ENCODE measurements around the gene TRIM69.
"Not testable (repeated sequence)": the region's sequence is repeated elsewhere in the genome, so short reads cannot be mapped to it uniquely, and the experiment has no call there.

The TRIM69 gene, protein sequence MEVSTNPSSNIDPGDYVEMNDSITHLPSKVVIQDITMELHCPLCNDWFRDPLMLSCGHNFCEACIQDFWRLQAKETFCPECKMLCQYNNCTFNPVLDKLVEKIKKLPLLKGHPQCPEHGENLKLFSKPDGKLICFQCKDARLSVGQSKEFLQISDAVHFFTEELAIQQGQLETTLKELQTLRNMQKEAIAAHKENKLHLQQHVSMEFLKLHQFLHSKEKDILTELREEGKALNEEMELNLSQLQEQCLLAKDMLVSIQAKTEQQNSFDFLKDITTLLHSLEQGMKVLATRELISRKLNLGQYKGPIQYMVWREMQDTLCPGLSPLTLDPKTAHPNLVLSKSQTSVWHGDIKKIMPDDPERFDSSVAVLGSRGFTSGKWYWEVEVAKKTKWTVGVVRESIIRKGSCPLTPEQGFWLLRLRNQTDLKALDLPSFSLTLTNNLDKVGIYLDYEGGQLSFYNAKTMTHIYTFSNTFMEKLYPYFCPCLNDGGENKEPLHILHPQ

DNA sequence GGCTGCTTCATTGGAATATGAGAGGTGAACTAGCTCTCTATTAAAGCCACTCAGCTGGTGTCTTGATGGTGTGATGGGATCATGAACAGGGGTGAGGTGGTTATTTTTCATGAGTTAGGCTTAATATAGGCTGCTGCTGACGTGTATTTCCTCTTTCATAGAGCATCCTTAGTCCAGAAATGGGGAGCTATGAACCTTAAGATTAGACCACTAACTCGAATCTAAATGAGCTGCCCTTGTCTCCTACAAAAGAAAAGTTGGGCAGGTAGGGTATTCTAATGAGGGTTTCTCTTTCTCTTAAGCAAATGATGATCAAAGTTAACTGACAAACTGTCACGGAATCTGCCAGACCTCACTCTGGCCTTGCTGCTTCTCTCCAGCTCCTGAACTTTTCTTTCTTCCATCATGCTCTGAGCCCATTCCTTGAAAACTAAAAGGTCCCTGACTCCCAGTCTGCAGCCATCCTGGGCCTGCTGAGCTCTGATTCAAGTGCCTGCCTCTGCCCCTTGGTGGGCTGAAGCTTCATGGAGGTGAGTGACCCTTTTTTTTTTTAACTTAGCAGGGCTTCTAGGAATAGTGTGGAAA is at the start of gene TRIM69:
Gene TRIM69 (plus strand): TSS at position 348 of the 585 bp plus-strand sequence. CDS start 177 bp downstream, at position 525.
- no peak for DNase-seq

DNA sequence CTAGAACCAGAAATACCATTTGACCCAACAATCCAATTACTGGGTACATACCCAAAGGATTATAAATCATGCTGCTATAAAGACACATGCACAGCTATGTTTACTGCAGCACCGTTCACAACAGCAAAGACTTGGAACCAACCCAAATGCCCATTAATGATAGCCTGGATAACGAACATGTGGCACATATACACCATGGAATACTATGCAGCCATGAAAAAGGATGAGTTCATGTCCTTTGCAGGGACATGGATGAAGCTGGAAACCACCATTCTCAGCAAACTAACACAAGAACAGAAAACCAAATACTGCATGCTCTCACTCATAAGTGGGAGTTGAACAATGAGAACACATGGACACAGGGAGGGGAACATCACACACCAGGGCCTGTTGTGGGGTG is 47.0 kb upstream of the TRIM69 start:
- DNase-seq = not testable (repeated sequence)

DNA sequence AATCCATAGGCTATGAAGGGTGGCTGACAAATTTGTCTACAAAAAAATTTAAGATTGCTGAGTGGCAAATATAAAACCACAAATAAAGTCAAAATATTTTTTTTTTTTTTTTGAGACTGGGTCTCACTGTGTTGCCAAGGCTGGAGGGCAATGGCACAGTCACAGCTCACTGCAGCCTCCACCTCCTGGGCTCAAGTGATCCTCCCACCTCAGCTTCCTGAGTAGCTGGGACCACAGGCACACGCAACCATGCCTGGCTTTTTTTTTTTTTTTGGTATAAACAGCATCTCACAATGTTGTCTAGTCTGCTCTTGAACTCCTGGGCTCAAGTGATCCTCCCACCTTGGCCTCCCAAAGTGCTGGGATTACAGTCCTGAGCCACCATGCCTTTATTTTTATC is 46.1 kb upstream of the TRIM69 start:
- DNase-seq = not testable (repeated sequence)

DNA sequence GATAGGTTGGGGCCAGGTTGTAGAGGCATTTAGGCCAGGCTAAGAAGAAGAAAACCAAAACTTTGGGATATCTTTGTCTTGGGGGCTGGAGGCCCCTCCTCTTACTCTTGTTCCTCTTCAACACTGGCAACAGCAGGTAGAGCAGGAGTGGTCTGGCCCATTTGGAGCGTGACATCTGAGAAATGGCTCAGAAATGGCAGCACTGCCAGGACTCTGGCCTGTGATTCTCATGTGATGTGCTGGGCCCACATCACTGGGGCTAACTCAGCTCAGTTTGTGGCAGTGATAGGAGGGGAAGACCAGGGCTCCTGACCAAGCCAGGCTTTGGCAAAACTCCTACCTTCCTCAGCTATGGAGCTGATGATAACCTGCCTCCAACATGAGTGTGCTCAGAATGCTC is 43.7 kb upstream of the TRIM69 start:
- no peak for DNase-seq

DNA sequence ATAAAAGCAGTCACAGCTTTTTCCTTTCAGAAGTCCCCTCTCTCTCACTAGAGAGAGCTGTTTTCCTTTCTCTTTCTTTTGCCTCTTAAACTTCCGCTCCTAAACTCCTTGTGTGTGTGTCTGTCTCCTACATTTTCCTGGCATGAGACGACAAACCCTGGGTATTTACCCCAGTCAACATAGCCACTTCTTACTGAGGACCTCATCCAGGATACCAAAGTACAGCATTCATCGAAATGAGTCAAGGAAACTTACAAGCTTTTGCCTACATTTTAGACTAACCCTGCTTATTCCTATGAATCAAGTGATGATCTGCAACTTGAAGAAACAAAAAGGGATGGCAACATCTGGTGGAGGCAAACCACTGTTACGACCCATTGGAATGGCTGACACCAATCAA is 41.9 kb upstream of the TRIM69 start:
- no peak for DNase-seq

DNA sequence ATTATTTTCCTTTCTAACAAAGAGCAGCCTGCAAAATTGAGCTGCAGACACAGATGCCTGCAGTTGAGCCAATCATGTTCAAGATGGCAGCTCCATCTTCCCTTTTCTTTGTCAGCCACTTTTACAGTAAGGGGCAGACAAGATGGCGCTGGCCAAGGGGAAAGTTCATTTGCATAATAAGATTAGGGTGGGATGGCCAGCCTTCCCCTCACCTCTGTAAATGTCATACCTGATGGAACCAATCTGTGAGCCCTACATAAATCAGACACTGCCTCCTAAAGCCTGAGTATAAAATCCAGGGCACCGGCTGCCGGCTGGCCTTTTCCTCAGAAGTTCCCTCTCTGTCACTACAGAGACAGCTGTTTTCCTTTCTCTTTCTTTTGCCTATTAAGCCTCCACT is 41.0 kb upstream of the TRIM69 start:
- no peak for DNase-seq

DNA sequence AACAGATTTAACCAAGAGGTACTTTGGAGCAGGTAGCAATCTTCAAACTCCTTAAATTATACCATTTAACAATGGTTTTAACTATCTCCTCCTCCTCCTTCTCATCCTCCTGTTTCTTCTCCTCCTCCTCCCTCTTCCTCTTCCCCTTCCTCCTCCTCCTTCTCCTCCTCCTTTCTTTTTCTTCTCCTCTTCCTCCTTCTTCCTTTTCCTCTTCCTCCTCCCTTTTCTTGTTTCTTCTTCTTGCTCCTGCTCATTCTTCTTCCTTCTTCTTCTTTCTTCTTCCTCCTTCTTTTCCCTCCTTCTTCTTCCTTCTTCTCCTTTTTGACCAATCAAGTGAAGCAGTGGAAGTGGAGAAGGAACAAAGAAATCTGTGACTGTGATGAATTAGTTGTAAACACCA is 39.3 kb upstream of the TRIM69 start:
- DNase-seq = no peak

DNA sequence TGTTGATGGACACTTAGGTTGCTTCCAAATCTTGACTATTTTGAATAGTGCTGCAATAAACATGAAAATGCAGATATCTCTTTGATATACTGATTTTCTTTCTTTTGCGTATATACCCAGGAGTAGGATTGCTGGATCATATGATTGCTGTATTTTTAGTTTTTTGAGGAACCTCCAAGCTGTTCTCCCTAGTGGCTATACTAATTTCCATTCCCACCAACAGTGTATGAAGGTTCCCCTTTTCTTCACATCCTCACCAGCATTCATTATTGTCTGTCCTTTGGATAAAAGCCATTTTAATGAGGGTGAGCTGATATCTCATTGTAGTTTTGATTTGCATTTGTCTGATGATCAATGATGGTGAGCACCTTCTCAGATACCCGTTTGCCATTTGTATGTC is 37.7 kb upstream of the TRIM69 start:
- DNase-seq = no peak

DNA sequence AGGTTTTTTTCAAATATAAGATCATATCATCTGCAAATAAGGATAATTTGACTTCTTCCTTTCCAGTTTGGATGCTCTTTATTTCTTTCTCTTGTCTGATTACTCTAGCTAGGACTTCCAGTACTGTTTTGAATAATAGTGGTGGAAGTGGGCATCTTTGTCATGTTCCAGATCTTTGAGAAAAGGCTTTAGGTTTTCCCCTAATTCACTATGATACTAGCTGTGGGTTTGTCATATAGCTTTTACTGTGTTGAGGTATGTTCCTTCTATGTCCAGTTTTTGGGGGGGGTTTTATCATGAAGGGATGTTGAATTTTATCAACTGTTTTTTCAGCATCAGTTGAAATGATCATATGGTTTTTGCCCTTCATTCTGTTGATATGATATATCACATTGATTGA is 35.7 kb upstream of the TRIM69 start:
- DNase-seq = not testable (repeated sequence)

DNA sequence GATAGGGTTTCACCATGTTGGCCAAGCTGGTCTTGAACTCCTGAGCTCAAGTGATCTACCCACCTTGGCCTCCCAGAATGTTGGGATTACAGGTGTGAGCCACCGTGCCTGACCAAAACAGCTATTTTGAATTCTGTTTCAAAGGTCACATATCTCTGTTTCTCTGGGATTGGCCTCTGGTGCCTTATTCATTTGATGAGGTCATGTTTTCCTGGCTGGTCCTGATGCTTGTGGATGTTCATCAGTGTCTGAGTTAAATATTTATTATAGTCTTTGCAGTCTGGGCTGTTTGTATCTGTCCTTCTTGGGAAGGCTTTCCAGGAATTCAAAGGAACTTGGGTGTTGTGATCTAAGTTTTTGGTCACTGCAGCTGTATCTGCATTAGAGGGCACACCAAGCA is 30.3 kb upstream of the TRIM69 start:
- DNase-seq = no peak

DNA sequence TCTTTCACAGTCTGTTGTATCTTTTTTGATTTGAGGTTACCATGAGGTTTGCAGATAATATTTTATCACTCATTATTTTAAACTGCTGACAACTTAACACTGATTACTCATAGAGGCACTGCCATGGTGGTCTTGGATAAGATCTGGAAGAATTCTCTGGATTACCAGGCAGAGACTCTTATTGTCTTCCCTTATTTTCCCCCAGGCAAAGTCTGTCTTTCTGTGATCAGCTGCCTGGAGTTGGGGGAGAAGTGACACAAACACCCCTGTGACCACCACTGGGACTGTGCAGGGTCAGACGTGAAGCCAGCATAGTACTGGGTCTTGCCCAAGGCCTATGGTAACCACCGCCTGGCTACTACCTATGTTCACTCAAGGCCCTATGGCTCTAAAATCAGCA is 29.9 kb upstream of the TRIM69 start:
- DNase-seq = no peak

DNA sequence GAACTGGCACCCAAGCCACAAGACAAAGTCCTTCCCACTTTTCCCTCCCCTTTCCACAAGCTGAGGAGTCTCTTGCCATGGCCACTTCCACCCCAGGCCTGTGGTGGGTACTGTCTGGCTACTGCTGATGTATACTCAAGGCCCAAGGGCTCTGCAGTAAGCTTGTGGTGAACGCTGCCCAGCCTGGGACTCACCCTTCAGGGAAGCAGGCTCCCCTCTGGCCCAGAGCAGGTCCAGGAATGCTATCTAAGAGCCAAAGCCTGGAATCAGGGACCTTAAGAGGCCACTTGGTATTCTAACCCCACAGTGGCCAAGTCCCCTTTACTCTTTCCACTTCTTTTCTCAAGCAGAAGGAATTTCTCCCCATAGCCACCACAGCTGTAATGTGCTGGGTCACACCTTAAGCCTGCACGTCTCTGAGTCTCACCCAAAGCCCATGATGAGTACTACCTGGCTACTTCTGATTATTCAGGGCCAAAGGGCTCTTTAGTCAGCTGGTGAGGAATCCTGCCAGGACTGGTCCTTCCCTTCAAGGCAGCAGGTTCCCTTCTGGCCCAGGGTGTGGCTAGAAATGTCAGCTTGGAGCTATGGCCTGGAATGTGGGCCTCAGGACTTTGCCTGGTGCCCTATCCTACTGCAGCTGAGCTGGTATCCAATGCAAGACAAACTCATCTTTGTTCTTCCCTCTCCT is 29.2 kb upstream of the TRIM69 start:
- DNase-seq = no peak

DNA sequence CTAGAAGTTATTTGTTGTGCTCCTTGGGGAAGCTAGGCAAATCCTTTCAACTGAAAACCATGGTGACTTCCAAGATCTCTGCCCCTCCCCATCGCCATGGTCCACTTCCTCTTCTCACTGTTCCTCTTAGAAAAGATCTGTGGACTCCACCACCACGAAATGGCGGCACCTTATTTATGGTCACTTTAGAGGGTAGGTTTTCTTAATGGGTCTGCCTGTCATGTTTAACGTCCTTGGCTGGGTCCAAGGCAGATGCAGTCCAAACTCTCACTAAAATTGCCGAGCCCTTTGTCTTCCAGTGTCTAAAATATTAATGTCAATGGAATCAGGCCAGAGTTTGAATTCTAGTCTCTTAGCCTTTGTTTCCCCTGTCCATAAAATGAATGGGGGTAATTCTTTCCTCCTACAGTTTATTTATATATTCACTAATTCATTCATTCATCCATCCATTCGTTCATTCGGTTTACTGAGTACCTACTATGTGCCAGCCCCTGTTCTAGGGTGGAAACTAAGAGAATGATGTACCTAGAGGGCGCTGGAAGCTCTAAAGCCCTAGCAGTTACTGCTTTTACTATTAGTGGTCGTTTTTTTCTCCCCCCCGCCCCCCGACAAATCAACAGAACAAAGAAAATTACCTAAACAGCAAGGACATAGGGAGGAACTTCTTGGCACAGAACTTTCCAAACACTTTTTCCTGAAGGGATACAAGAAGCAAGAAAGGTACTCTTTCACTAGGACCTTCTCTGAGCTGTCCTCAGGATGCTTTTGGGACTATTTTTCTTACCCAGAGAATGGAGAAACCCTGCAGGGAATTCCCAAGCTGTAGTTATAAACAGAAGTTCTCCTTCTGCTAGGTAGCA is 25.9 kb upstream of the TRIM69 start:
- no peak for DNase-seq

DNA sequence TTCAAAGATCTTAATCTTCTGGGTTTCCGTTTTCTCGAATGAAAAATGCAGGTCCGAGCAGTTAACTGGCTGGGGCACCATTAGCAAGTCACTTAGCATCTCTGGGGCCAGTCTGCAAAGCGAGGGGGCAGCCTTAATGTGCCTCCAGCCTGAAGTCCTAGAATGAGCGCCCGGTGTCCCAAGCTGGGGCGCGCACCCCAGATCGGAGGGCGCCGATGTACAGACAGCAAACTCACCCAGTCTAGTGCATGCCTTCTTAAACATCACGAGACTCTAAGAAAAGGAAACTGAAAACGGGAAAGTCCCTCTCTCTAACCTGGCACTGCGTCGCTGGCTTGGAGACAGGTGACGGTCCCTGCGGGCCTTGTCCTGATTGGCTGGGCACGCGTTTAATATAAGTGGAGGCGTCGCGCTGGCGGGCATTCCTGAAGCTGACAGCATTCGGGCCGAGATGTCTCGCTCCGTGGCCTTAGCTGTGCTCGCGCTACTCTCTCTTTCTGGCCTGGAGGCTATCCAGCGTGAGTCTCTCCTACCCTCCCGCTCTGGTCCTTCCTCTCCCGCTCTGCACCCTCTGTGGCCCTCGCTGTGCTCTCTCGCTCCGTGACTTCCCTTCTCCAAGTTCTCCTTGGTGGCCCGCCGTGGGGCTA is 25.1 kb upstream of the TRIM69 start, which contains the start of the genes B2M and PATL2:
Gene B2M (plus strand): TSS at position 422 of the 647 bp plus-strand sequence. CDS start 30 bp downstream, at position 452.
Gene PATL2 (minus strand): TSS at position 228 of the 647 bp plus-strand sequence. CDS start 34,833 bp downstream, outside the sequence.
- DNase-seq = peak; percentile 96

DNA sequence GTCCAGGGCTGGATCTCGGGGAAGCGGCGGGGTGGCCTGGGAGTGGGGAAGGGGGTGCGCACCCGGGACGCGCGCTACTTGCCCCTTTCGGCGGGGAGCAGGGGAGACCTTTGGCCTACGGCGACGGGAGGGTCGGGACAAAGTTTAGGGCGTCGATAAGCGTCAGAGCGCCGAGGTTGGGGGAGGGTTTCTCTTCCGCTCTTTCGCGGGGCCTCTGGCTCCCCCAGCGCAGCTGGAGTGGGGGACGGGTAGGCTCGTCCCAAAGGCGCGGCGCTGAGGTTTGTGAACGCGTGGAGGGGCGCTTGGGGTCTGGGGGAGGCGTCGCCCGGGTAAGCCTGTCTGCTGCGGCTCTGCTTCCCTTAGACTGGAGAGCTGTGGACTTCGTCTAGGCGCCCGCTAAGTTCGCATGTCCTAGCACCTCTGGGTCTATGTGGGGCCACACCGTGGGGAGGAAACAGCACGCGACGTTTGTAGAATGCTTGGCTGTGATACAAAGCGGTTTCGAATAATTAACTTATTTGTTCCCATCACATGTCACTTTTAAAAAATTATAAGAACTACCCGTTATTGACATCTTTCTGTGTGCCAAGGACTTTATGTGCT is 24.5 kb upstream of the TRIM69 start:
- peak; percentile 59 for DNase-seq

DNA sequence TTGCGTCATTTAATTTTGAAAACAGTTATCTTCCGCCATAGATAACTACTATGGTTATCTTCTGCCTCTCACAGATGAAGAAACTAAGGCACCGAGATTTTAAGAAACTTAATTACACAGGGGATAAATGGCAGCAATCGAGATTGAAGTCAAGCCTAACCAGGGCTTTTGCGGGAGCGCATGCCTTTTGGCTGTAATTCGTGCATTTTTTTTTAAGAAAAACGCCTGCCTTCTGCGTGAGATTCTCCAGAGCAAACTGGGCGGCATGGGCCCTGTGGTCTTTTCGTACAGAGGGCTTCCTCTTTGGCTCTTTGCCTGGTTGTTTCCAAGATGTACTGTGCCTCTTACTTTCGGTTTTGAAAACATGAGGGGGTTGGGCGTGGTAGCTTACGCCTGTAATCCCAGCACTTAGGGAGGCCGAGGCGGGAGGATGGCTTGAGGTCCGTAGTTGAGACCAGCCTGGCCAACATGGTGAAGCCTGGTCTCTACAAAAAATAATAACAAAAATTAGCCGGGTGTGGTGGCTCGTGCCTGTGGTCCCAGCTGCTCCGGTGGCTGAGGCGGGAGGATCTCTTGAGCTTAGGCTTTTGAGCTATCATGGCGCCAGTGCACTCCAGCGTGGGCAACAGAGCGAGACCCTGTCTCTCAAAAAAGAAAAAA is 23.9 kb upstream of the TRIM69 start:
- DNase-seq = peak; percentile 48

DNA sequence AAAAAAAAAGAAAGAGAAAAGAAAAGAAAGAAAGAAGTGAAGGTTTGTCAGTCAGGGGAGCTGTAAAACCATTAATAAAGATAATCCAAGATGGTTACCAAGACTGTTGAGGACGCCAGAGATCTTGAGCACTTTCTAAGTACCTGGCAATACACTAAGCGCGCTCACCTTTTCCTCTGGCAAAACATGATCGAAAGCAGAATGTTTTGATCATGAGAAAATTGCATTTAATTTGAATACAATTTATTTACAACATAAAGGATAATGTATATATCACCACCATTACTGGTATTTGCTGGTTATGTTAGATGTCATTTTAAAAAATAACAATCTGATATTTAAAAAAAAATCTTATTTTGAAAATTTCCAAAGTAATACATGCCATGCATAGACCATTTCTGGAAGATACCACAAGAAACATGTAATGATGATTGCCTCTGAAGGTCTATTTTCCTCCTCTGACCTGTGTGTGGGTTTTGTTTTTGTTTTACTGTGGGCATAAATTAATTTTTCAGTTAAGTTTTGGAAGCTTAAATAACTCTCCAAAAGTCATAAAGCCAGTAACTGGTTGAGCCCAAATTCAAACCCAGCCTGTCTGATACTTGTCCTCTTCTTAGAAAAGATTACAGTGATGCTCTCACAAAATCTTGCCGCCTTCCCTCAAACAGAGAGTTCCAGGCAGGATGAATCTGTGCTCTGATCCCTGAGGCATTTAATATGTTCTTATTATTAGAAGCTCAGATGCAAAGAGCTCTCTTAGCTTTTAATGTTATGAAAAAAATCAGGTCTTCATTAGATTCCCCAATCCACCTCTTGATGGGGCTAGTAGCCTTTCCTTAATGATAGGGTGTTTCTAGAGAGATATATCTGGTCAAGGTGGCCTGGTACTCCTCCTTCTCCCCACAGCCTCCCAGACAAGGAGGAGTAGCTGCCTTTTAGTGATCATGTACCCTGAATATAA is 23.0 kb upstream of the TRIM69 start:
- no peak for DNase-seq

DNA sequence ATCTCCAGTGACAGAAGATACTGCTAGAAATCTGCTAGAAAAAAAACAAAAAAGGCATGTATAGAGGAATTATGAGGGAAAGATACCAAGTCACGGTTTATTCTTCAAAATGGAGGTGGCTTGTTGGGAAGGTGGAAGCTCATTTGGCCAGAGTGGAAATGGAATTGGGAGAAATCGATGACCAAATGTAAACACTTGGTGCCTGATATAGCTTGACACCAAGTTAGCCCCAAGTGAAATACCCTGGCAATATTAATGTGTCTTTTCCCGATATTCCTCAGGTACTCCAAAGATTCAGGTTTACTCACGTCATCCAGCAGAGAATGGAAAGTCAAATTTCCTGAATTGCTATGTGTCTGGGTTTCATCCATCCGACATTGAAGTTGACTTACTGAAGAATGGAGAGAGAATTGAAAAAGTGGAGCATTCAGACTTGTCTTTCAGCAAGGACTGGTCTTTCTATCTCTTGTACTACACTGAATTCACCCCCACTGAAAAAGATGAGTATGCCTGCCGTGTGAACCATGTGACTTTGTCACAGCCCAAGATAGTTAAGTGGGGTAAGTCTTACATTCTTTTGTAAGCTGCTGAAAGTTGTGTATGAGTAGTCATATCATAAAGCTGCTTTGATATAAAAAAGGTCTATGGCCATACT is 21.1 kb upstream of the TRIM69 start:
- no peak for DNase-seq

DNA sequence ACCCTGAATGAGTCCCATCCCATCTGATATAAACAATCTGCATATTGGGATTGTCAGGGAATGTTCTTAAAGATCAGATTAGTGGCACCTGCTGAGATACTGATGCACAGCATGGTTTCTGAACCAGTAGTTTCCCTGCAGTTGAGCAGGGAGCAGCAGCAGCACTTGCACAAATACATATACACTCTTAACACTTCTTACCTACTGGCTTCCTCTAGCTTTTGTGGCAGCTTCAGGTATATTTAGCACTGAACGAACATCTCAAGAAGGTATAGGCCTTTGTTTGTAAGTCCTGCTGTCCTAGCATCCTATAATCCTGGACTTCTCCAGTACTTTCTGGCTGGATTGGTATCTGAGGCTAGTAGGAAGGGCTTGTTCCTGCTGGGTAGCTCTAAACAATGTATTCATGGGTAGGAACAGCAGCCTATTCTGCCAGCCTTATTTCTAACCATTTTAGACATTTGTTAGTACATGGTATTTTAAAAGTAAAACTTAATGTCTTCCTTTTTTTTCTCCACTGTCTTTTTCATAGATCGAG is 20.5 kb upstream of the TRIM69 start:
- no peak for DNase-seq

All from activated CD4-positive, alpha-beta T cell treated with anti-CD3 and anti-CD28 coated beads for 1 hour (primary cell).